NCI-H82 treated with DMSO at 0.1 percent for 48 hours (cell line): ENCODE data around the gene PITX1.

Source experiments
- DNase-seq: peaks from one replicate; lab custom pipeline; 2025; ENCODE audit not compliant: unreplicated experiment; lab: John Stamatoyannopoulos, UW

PITX1 gene

GRCh38 chr5:135042595-135042994, 8.6 kb upstream of the PITX1 start:
- DNase-seq = no peak

DNA sequence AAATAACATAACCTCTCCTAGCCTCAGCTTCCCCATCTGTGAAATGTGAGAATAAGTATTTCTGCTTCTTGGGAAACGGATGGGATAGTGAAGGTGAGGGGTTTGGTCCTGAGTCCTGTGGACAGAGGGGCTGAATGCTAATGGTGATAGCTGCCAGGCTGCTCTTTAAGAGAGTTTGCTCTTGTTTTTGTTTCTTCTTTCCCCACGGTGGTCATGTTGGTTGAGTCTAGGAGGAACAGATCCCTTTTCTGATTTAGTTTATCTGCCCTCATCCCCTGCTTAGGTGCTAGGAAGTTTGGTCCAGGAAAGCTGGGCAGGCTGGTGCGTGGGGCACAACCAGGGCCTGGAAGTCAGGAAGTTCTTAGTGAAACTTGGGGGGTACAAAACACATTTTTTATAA, 7.7 kb upstream of the PITX1 start:
- DNase-seq = no peak

DNA sequence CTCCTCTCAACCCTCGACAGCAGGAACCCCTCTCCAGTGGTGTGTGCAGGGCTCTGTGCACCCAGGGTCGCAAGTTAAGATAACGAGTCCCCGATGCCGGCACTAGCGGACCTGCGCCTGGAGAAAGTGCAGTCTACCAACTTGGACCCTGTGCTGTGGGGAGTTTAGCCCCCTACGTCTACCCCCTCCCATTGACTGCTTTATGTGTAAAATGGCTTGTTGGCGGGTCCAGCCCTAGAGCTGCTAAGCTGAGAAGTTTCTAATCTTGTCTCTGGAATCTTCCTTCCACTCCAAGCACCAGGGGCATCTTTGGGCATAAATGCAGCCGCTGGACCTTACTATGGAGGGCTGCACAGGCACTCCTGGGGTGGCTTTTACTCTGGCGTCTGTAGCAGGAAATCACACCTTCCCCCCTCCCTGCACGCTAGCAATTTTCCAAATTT, 7.1 kb upstream of the PITX1 start:
- no peak for DNase-seq

DNA sequence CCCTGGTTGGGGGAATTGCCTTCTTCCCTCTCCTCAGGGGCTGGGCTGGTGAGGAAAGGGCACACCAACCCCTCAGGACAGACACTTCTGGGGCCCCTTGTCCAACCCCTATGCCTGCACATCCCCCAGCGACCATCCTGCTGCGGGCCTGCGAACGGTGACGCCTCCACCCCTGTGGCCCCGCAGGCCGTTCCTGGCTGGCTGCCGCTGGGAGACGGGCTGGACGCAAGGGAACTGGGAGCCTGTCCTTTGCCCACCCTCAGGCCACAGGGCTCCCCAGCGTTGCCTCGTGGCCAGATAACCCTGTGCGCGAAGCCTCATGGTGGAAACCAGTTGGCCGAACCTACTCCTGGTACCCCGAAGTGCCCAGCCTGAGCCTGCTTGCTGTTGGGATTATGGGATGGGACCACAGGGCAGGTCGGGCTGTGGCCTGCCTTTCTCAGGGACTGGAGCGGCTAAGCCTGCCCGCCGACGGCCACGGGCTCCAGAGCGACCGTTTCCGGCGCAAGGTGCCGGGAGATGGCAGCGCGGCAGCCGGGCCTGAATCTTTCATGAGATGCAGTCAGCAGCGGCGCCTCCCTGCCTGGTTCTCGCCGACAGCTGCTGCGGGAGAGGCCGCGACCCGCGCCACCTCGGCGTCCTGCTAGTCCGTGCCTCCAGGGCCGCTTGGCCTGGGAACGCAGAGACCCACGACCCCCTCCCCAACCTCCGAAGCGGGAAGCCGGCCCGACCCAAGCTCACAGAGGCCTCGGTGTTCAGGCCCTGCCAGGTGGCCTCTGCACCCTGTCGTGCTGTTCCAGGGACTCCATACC, 6.5 kb upstream of the PITX1 start:
- DNase-seq = no peak

GRCh38 chr5:135040034-135040332, 6.0 kb upstream of the PITX1 start:
- no peak for DNase-seq

DNA sequence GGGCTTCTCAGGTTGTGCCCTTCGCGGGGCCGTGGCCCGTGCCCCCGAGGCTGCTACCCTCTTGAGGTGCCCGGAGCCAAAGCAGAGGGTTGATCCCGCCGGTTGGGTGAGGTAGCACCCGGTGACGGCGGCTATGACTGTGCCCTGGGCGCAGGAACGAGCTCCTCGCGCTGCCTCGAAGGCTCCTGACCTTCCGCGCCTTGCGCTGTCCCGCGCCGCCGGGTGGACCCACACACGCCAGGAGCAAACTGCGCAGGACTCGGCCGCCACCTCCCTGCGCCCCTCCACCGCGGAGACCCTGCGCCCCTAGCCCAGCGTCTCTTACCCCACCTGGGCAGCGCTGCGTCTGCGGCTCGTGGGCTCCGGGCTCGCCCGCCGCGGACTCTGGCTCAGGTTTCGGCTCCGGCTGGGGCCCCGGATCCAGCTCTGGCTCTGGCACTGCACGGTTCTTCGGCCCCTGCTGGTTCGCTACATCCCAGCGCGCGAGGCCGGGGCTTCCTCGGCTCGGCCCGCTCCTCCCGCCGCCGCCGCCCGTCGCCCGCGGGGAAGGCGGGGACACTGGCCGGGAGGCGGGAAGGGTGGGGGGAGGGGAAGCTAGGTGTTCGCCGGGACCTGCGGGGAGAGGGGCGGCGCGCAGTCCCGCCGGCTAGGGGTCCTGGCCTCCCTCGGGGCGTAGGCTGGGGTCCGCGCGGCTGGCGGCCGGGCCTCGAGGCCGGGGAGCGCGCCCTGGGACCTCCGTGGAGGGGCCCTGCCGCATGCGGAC, 5.4 kb upstream of the PITX1 start:
- no peak for DNase-seq

- no peak for DNase-seq
Observed at GRCh38 chr5:135038813-135039270, 4.8 kb upstream of the PITX1 start.

GRCh38 chr5:135038205-135038812, 4.3 kb upstream of the PITX1 start:
- DNase-seq = no peak

GRCh38 chr5:135037519-135038204, 3.6 kb upstream of the PITX1 start:
- DNase-seq = no peak

- no peak for DNase-seq
Observed at GRCh38 chr5:135036405-135036804, 2.4 kb upstream of the PITX1 start.

GRCh38 chr5:135035678-135036030, 1.6 kb upstream of the PITX1 start:
- no peak for DNase-seq

DNA sequence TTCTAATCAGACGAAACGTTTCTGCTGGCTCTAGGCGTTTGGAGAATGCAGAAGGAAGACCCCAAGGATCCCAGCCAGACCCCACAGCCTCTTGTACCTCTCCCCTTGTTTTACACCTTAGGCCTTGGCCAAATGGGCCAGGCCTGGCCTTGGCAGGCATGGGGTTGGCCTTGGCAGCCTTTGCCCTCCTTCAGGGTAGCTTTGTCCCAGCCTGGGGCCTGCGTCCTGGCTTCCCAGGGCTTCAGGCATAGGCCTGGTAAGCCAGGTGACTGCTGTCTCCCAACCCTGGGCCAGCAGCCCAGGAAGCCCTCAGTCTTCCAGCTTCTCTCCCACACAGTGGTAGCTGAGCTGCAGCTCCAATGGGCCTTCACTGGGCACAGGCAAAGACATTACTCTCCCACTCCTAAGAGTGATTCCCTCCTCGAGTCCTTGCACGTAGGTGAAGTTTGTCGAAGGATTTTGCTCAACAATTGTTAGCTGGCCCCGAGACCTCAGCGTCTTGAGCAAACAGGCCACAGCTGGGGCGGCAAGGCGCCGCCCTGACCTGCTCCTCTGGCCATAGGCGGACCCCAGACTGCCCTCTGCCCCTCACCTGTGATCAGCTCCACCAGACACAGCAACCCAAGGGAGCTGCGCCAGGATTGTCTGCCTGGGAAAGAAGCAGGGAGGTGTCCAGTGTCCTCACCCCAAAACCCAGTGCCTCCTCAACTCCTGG, 1.1 kb upstream of the PITX1 start:
- no peak for DNase-seq

DNA sequence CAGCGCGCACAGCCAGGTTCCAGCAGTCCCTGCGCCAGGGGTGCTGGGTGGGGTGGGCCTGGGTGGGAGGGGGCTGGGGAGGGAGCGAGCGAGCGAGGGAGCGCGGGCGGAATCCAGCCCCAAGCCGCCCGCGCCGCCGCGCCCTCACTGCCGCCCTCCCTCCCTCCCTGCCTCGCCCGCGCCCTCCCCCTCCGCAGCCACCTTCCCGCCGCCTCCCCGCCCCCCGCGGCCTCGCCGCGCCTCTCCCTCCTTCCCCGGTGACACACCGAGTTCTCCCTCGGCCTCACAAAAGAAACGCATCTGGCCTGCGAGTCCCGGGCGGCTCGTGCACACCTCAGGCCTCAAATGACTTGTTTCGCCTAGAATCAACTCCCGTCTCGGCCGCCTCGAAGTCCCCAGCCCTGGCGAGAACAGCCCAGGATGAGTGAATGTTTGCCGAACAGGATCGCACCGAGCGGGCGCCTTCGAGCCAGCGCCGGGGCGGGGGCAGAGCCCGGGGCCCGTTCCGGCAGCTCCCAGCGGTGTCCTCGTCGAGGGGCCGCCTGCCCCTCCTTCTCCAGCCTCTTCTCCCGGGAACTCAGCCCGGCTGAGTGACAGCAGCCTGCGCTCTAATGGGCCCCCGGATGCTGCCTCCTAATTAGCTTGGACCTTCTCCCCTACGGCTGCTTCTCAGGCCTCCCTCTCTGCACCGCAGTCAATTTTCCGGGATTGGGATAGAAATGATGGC, 371 bp upstream of the PITX1 start:
- DNase-seq = peak; percentile 55

GRCh38 chr5:135032999-135033861, 798 bp downstream of the PITX1 start:
- DNase-seq = no peak

- no peak for DNase-seq
Observed at GRCh38 chr5:135032695-135032998, 1.4 kb downstream of the PITX1 start.

DNA sequence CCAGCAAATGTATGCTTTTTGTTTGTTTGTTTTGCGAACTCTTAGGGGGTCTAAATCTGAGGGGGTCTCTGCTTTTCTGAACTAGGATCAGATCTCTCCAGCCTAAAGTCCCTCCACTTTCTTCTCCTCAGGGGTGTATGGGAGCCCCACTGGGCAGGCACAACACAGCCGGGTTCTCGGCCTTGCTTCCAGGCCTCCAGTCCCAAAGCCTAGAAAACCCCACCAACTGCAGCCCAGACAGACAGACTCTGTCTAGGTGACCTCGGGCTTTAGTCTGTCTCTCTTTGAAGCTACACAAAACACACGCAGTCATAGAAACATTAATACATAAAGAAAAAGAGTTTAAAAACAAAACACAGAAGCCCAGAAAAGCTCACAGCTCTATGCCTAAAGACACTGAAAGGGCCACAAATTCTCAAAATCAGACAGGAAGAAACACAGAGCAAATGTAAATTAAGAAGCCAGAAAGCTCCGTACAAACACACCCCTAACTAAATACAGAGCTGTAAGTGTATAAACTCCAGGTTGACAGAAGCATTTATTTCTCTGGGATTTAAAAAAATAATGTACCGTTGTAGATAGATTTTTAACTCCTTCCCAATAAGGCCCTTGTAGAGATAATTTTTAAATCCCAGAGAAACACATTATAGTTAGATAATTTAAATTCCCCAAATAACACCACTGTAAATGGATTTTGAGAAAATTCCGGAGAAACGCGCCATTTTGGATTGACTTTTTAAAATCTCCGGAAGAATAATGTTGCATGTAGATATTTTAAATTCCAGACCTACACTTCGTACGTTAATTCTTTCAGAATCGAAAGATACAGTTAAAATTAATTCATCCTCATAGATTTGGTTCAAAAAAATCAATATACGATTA, 2.0 kb downstream of the PITX1 start:
- DNase-seq = no peak

GRCh38 chr5:135030956-135031812, 2.8 kb downstream of the PITX1 start:
- no peak for DNase-seq
